ENCODE measurements around the gene GLTP. TPM values are rescaled to one million over a fixed set of nuclear protein-coding genes. Genes with fewer than 3 reads are reported as not detected.
A peak's percentile ranks its signal among the peaks of the same experiment; 100 is the strongest.

The GLTP gene
- total and polyA plus RNA-seq, 2 of the 13 experiments (the other 11 are each of a cell fraction or from before 2014, with no cell fraction given) = 10.7 to 12.9 TPM

GRCh38 chr12:109926016-109926415 lies 45.7 kb upstream of the GLTP start:
- in situ Hi-C loops (cut with HindIII; ENCODE audit: extremely low pct_ligation_motif_present, low pct_unique_long_range_greater_than_20kb) (no loop called here), intact Hi-C loops (cut with micrococcal nuclease; ENCODE audit: unreplicated experiment) (loop anchor here (5.0 kb wide), 1 partner anchor 74 kb away; no protein-coding TSS in a partner anchor)
- ATAC-seq = peak; percentile 7; the same call in 1 of the 3 replicates
- Histone ChIP-seq H3K4me2 (ENCODE audit: low read depth, low read length) (no peak overlapping the region), H3K36me3 (replicated peaks in 1 of 2; ENCODE audit: control insufficient read depth in 1 of 2, insufficient read depth in 2 of 2, low read length in 2 of 2) (peaks cover 2 to 4% of the 10 kb centered on the region in 2 experiments; a peak in 1 of 5 replicates), H2AFZ (ENCODE audit: low read length) (no peak overlapping the region), H4K20me1 (ENCODE audit: insufficient read depth, low read length) (no peaks in the 10 kb centered on the region), H3K79me2 (ENCODE audit: insufficient read depth, low read length) (no peaks in the 10 kb centered on the region), H3K9ac (ENCODE audit: insufficient read depth, low read depth, low read length) (no peak overlapping the region), H3K4me1 (ENCODE audit: insufficient read depth, low read length) (peaks cover 25% of the 10 kb centered on the region), H3K9me3 (ENCODE audit: low read length) (no peaks in the 10 kb centered on the region), H3K27ac (ENCODE audit: extremely low read length, insufficient read depth, low read length) (no peak overlapping the region), H3K27me3 (ENCODE audit: control insufficient read depth in 1 of 2, insufficient read depth in 2 of 2, low read length in 2 of 2) (no peaks in the 10 kb centered on the region), H3K4me3 (replicated peaks in 1 of 3; ENCODE audit: insufficient read depth in 1 of 3, low read depth in 2 of 3, low read length in 3 of 3) (no peak overlapping the region)
- WGBS (ENCODE audit: low lambda C conversion rate) = no CpG with 5 or more reads among the region's 8 CpGs
- no TSS peak for BruUV-seq (replicated peaks)
- DNase-seq (ENCODE audit: low spot score) = no peak
- CTCF ChIA-PET (ENCODE audit: low intra/inter-chr PET ratio, low total read pairs) = no interaction called here
- POLR2A ChIA-PET = no interaction called here
- no peak for FAIRE-seq
- no peak for TF ChIP-seq ZBTB2 (CRISPR knock-in tag; IDR thresholded peaks at IDR 0.05; ENCODE audit: low read depth)
- TF ChIP-seq POGZ (CRISPR knock-in tag; IDR thresholded peaks at IDR 0.05) = no peak
- TF ChIP-seq MYNN (CRISPR knock-in tag; IDR thresholded peaks at IDR 0.05; ENCODE audit: low read depth) = no peak
- TF ChIP-seq BHLHE40 (IDR thresholded peaks at IDR 0.05; ENCODE audit: low read length) = no peak
- no peak for TF ChIP-seq KLF13 (CRISPR knock-in tag; IDR thresholded peaks at IDR 0.05)
- TF ChIP-seq MBNL3 (CRISPR knock-in tag; conservative IDR thresholded peaks at IDR 0.05) = no peak
- TF ChIP-seq SNAPC4 (CRISPR knock-in tag; IDR thresholded peaks at IDR 0.05) = no peak
- no peak for TF ChIP-seq TEF (CRISPR knock-in tag; IDR thresholded peaks at IDR 0.05)
- TF ChIP-seq GLMP (CRISPR knock-in tag; IDR thresholded peaks at IDR 0.05; ENCODE audit: borderline replicate concordance) = no peak
- no peak for TF ChIP-seq RXRA (CRISPR knock-in tag; IDR thresholded peaks at IDR 0.05)
- TF ChIP-seq POGK (CRISPR knock-in tag; conservative IDR thresholded peaks at IDR 0.05) = no peak
- TF ChIP-seq SP4 (CRISPR knock-in tag; IDR thresholded peaks at IDR 0.05) = no peak
- no peak for TF ChIP-seq ZKSCAN5 (CRISPR knock-in tag; IDR thresholded peaks at IDR 0.05)
- TF ChIP-seq NFE2L2 (IDR thresholded peaks at IDR 0.05; ENCODE audit: low read length) = no peak
- TF ChIP-seq ATM (IDR thresholded peaks at IDR 0.05; ENCODE audit: borderline replicate concordance) = no peak
- no peak for TF ChIP-seq TSC22D2 (CRISPR knock-in tag; IDR thresholded peaks at IDR 0.05; ENCODE audit: borderline replicate concordance)
